GM12878 (cell line): Measurements from ENCODE around the gene DAPK2.

Experiments
- SMAD1 ChIP-seq: fragments of 450-650 bp; IDR thresholded peaks from 2 replicates; pipeline ENCODE4 v1.6.1; 2018; ENCODE audit warnings: mild to moderate bottlenecking, low read depth; ENCODE audit not compliant: partially characterized antibody
- TAF1 ChIP-seq: IDR thresholded peaks from 2 replicates; pipeline ENCODE4 v1.6.1; 2011; ENCODE audit warnings: mild to moderate bottlenecking, low read depth, low read length, borderline replicate concordance

- TF ChIP-seq SMAD1 (no peak), TAF1 (no peak)
These were observed 45.1 kb downstream of the DAPK2 start for GRCh38 chr15:64001148-64001547.
